NT2/D1 (cell line): ENCODE measurements around the gene PAFAH1B1.

Experiments
- SUZ12 ChIP-seq: IDR thresholded peaks from 2 replicates; pipeline ENCODE4 v1.6.1; 2011; ENCODE audit not compliant: insufficient read length, insufficient read depth; ENCODE audit errors: extremely low read depth
- YY1 ChIP-seq: IDR thresholded peaks from 2 replicates; pipeline ENCODE4 v1.6.1; 2011; ENCODE audit not compliant: insufficient read length, insufficient read depth
- ZNF274 ChIP-seq: IDR thresholded peaks from 2 replicates; pipeline ENCODE4 v1.6.1; 2011; ENCODE audit warnings: mild to moderate bottlenecking, low read depth, low read length

- no peak for TF ChIP-seq ZNF274
- TF ChIP-seq SUZ12: no peak
- no peak for TF ChIP-seq YY1
Observed at GRCh38 chr17:2564877-2565276, 28.6 kb upstream of the PAFAH1B1 start.
